Erythroblast (primary cell): ENCODE results near the gene FANCB.

Experiments
- GATA1 ChIP-seq: IDR thresholded peaks from 2 replicates; pipeline ENCODE4 v1.6.1; 2011; ENCODE audit warnings: low read depth, mild to moderate bottlenecking, control low read depth, low read length, moderate library complexity
- POLR2A ChIP-seq: IDR thresholded peaks from 2 replicates; pipeline ENCODE4 v1.6.1; 2011; ENCODE audit warnings: mild to moderate bottlenecking, low read length

- no peak for TF ChIP-seq POLR2A
- no peak for TF ChIP-seq GATA1
These were observed 74.0 kb downstream of the FANCB start for GRCh38 chrX:14798805-14799397.
